Activated T-cell treated with anti-CD3 and anti-CD28 coated beads, Interleukin-2, amount 50 U/mL, for 24 hours (primary cell): Measurements from ENCODE around the gene LMO7.

ENCODE experiments used
- DNase-seq: peaks from one replicate; pipeline ENCODE4 v3.0.0-alpha.2; 2020
- H3K27ac Mint-ChIP-seq: 2 replicates; pipeline ENCODE4 v1.8.0; 2020; ENCODE audit warnings: mild to moderate bottlenecking, mixed read lengths
- H3K27me3 Mint-ChIP-seq: 2 replicates; pipeline ENCODE4 v1.8.0; 2020; ENCODE audit warnings: mixed read lengths
- H3K36me3 Mint-ChIP-seq: 2 replicates; pipeline ENCODE4 v1.8.0; 2020; ENCODE audit warnings: low read depth, mixed read lengths
- H3K4me1 Mint-ChIP-seq: 2 replicates; pipeline ENCODE4 v1.8.0; 2020; ENCODE audit warnings: low read depth, mixed read lengths
- H3K4me3 Mint-ChIP-seq: 2 replicates; pipeline ENCODE4 v1.8.0; 2020; ENCODE audit warnings: mild to moderate bottlenecking, moderate library complexity, mixed read lengths
- H3K9me3 Mint-ChIP-seq: 2 replicates; pipeline ENCODE4 v1.8.0; 2020; ENCODE audit warnings: mixed read lengths

The LMO7 gene

GRCh38 chr13:75908141-75908540 lies 272.0 kb downstream of the LMO7 start:
- Mint-ChIP-seq H3K9me3 (no peaks in the 10 kb centered on the region), H3K27me3 (peaks cover 14% of the 10 kb centered on the region), H3K4me3 (no peak overlapping the region), H3K27ac (no peak overlapping the region), H3K4me1 (no peaks in the 10 kb centered on the region), H3K36me3 (no peaks in the 10 kb centered on the region)
- DNase-seq, result no peak
